Adrenal gland (tissue), 12 donors: Measurements from ENCODE around the gene SLC25A28. TPM values are rescaled to one million over a fixed set of nuclear protein-coding genes. Genes with fewer than 3 reads are reported as not detected.

Experiments
- DNase-seq, 7 donors: peaks; one replicate each; pipeline ENCODE4 v3.0.0-alpha.2; 2019 to 2020
- H3K27ac ChIP-seq, 5 donors: fragments of 200-600 bp; sonication (generic) in 4 of 5; 1 replicate in 3 of 5; 2 replicates in 2 of 5; pipeline versions ENCODE4 v1.5.1 to v1.8.0; 2016 to 2020; ENCODE audit warnings: mild to moderate bottlenecking in 1 of 5
- H3K27me3 ChIP-seq: fragments of 200-600 bp; 2 replicates; pipeline ENCODE4 v1.8.0; 2021
- H3K36me3 ChIP-seq, 2 donors: fragments of 200-600 bp; replicated peaks in 1 of 2; 1 replicate in 1 of 2; 2 replicates in 1 of 2; pipeline versions ENCODE4 v1.5.1 to v1.8.0; 2018 to 2022
- H3K4me1 ChIP-seq, 2 donors: fragments of 200-600 bp; replicated peaks in 1 of 2; 1 replicate in 1 of 2; 2 replicates in 1 of 2; pipeline versions ENCODE4 v1.5.1 to v1.8.0; 2018 to 2021
- H3K4me3 ChIP-seq, 4 donors: fragments of 200-600 bp; sonication (generic) in 3 of 4; one replicate each; pipeline ENCODE4 v1.5.1; 2016 to 2018
- H3K9me3 ChIP-seq, 3 donors: fragments of 200-600 bp; sonication (generic) in 1 of 3; replicated peaks in 1 of 3; 1 replicate in 2 of 3; 2 replicates in 1 of 3; pipeline versions ENCODE4 v1.5.1 to v1.8.0; 2016 to 2021
- POLR2A ChIP-seq, 2 donors: fragments of 450-650 bp; IDR thresholded peaks; one replicate each; pipeline ENCODE4 v1.6.1; 2017; ENCODE audit warnings: antibody characterized with exemption in 2 of 2, mild to moderate bottlenecking in 2 of 2, moderate library complexity in 1 of 2
- WGBS, 4 donors: extraction: QIAGEN DNeasy Blood & Tissue Kit in 2 of 4; methylation state at CpG; one replicate each; pipeline versions ENCODE4 v1.1.5 to v1.1.7; 2013 to 2017; 5-methylcytosine and 5-hydroxymethylcytosine counted together
- intact Hi-C, 2 donors: fragments of 100-400 bp; cut with DNase I; formaldehyde crosslinking; loops; one replicate each; pipeline versions ENCODE4 v1.14.1 to v1.15.0; 2022 to 2023
- polyA plus RNA-seq, 3 donors: library from polyadenylated mRNA; stranded (reverse); fragments of 200-250 nt in 2 of 3; fragments of 350-450 nt in 1 of 3; fragmentation: Illumina TruSeq in 1 of 3; extraction: RNeasy Lipid Tissue Mini Kit (QIAGEN cat#74804) in 1 of 3; gene quantifications; one replicate each; pipeline ENCODE4 v1.2.3, GENCODE V29; 2013 to 2014
- total RNA-seq, 9 donors: library from RNA; depleted of rRNA in 4 of 9; stranded (reverse); fragments of >200 nt in 4 of 9; fragments of 120-200 nt in 1 of 9; fragmentation: NEBNext Ultra II Directional in 1 of 9; extraction: Animal tissue kit (Norgen Biotek cat#: 25700) in 1 of 9; gene quantifications; one replicate each; pipeline versions ENCODE4 v1.1.0 to v1.2.4, GENCODE V29; 2013 to 2023
- TF ChIP-seq, protein P1 (sequence below), 6 experiments: fragments of 450-650 bp in 4 of 6; fragments of 200-600 bp in 2 of 6; sonication (generic) in 1 of 6; IDR thresholded peaks; 1 replicate in 5 of 6; 2 replicates in 1 of 6; pipeline versions ENCODE4 v1.5.1 to v1.8.0; 2016 to 2021; ENCODE audit warnings: antibody characterized with exemption in 6 of 6, mild to moderate bottlenecking in 2 of 6, moderate library complexity in 1 of 6
- donor health status: healthy with polysubstance abuse.
- donor health status: Bipolar disorder and iron deficiency.
- donor health status: DM: yes; HTN: yes; CAD: no.
- donor health status: DM: no; HTN: no; CAD: no.
- donor health status: DM: no; HTN: no; CAD: no.
- donor health status: DM: yes; HTN: yes; CAD: no.

Gene SLC25A28
- total and polyA plus RNA-seq, 12 donors = 9.6 to 299 (median 66.0) TPM

- H3K27me3 ChIP-seq = no peaks in the 10 kb centered on the region
- no peaks in the 10 kb centered on the region for H3K9me3 ChIP-seq
- TF ChIP-seq POLR2A (IDR thresholded peaks at IDR 0.05) = no peak
- TF ChIP-seq, protein P1, sequence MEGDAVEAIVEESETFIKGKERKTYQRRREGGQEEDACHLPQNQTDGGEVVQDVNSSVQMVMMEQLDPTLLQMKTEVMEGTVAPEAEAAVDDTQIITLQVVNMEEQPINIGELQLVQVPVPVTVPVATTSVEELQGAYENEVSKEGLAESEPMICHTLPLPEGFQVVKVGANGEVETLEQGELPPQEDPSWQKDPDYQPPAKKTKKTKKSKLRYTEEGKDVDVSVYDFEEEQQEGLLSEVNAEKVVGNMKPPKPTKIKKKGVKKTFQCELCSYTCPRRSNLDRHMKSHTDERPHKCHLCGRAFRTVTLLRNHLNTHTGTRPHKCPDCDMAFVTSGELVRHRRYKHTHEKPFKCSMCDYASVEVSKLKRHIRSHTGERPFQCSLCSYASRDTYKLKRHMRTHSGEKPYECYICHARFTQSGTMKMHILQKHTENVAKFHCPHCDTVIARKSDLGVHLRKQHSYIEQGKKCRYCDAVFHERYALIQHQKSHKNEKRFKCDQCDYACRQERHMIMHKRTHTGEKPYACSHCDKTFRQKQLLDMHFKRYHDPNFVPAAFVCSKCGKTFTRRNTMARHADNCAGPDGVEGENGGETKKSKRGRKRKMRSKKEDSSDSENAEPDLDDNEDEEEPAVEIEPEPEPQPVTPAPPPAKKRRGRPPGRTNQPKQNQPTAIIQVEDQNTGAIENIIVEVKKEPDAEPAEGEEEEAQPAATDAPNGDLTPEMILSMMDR (IDR thresholded peaks at IDR 0.05) = no peak
- intact Hi-C loops = loop anchor here (5.0 to 10.0 kb wide), 3 partner anchors 177 to 219 kb away; partner anchors contain the start of gene GOT1 (in 1 of the 2)
- H3K27ac ChIP-seq = no peak overlapping the region
- no peak overlapping the region for H3K4me3 ChIP-seq
- DNase-seq = no peak
- peaks cover 0 to under 1% of the 10 kb centered on the region in 2 donors for H3K4me1 ChIP-seq
- peaks cover 0 to 27% of the 10 kb centered on the region in 2 donors for H3K36me3 ChIP-seq
- WGBS, 4 donors = 53 to 71% (median 68%) methylated on average over 4 of the region's 4 CpGs
These were observed 8.9 kb downstream of the SLC25A28 start for GRCh38 chr10:99611326-99611725.

DNA sequence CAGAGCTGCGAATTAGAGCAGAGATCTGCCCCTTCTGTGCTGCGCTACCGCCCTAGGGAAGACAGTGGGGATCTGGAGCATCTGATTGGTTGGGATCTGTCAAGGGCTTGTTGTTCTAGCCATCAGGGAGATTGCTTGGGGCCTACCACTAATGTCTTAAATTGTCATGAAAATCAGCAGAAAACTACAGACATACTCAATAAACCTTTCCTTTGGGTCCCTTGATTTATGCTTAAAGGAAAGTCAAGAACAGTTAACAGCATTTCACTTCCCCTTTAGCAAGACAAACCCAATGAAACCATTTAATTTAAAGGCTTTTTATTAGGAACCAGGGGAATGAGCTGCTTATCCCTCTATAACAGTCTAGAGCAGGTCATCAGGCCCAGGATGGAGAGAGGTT, 10.0 kb downstream of the SLC25A28 start:
- Histone ChIP-seq H3K9me3 (no peaks in the 10 kb centered on the region), H3K4me1 (no peaks in the 10 kb centered on the region), H3K4me3 (no peak overlapping the region), H3K27ac (no peak overlapping the region), H3K36me3 (peaks cover 0 to 27% of the 10 kb centered on the region in 2 donors), H3K27me3 (no peaks in the 10 kb centered on the region)
- intact Hi-C loops = loop anchor here (5.0 to 10.0 kb wide), 3 partner anchors 175 to 218 kb away; partner anchors contain the start of gene GOT1 (in 1 of the 2)
- 92 to 95% (median 93%) methylated on average over 3 of the region's 3 CpGs for whole genome bisulfite sequencing, 4 donors
- TF ChIP-seq POLR2A (IDR thresholded peaks at IDR 0.05) = no peak
- TF ChIP-seq, protein P1 (IDR thresholded peaks at IDR 0.05) = no peak
- DNase-seq = no peak

DNA sequence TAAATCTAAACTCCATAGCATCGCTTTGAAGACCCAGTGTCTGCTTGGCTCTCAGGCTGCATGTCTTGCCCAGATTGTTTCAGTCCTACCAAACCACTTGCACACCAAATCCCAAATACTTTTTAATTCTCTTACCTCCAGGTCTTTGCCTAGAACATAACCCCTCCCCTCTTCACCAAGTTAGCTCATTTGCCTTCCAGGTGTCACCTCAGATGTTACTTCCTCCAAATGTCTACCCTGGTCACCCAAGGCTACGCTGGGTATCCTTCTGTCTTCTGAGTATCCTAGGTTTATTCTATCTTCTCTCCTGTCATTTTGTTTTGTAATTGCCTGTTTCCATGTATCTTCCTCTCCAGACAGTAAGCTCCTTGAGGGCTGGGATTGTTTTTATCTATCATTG, 11.1 kb downstream of the SLC25A28 start:
- Histone ChIP-seq H3K27ac (no peak overlapping the region), H3K4me3 (no peak overlapping the region), H3K36me3 (peaks cover 0 to 27% of the 10 kb centered on the region in 2 donors), H3K27me3 (no peaks in the 10 kb centered on the region), H3K9me3 (no peaks in the 10 kb centered on the region), H3K4me1 (no peaks in the 10 kb centered on the region)
- DNase-seq = no peak
- TF ChIP-seq POLR2A (IDR thresholded peaks at IDR 0.05) = no peak
- TF ChIP-seq, protein P1 (IDR thresholded peaks at IDR 0.05) = no peak
- intact Hi-C loops = loop anchor here in 1 of 2 donors (5.0 kb wide), 1 partner anchor 47 kb away; no protein-coding TSS in a partner anchor
- WGBS, 4 donors = 95 to 100% (median 97%) methylated on average over 2 of the region's 2 CpGs

- no peak overlapping the region for H3K27ac ChIP-seq
- H3K9me3 ChIP-seq = no peaks in the 10 kb centered on the region
- H3K4me3 ChIP-seq = no peak overlapping the region
- no peak for TF ChIP-seq POLR2A (IDR thresholded peaks at IDR 0.05)
- TF ChIP-seq, protein P1 (IDR thresholded peaks at IDR 0.05) = no peak
- peaks cover 0 to 7% of the 10 kb centered on the region in 2 donors for H3K36me3 ChIP-seq
- intact Hi-C loops = loop anchor here in 1 of 2 donors (5.0 kb wide), 1 partner anchor 43 kb away; no protein-coding TSS in a partner anchor
- H3K27me3 ChIP-seq = peaks cover 4% of the 10 kb centered on the region
- 28 to 88% (median 65%) methylated on average over 2 of the region's 2 CpGs for WGBS, 4 donors
- no peak for DNase-seq
- no peaks in the 10 kb centered on the region for H3K4me1 ChIP-seq
These were observed 14.9 kb downstream of the SLC25A28 start for GRCh38 chr10:99605351-99605750.
